GM12864 (cell line): Measurements from ENCODE around the gene GLMN.
"Not testable (repeated sequence)": the region's sequence is repeated elsewhere in the genome, so short reads cannot be mapped to it uniquely, and the experiment has no call there.

Experiments
- DNase-seq: peaks from one replicate; pipeline ENCODE4 v3.0.0-alpha.2; 2011; ENCODE audit warnings: low read depth
- H3K4me3 ChIP-seq: 2 replicates; pipeline ENCODE4 v1.5.1; 2011; ENCODE audit warnings: mild to moderate bottlenecking, low read depth, low read length, control low read depth
- TF ChIP-seq, protein P1 (sequence below): IDR thresholded peaks from 2 replicates; pipeline ENCODE4 v1.5.1; 2011; ENCODE audit warnings: low read depth, mild to moderate bottlenecking, moderate library complexity, low read length, control low read depth, inconsistent platforms; ENCODE audit errors: missing control alignments

GLMN gene

DNA sequence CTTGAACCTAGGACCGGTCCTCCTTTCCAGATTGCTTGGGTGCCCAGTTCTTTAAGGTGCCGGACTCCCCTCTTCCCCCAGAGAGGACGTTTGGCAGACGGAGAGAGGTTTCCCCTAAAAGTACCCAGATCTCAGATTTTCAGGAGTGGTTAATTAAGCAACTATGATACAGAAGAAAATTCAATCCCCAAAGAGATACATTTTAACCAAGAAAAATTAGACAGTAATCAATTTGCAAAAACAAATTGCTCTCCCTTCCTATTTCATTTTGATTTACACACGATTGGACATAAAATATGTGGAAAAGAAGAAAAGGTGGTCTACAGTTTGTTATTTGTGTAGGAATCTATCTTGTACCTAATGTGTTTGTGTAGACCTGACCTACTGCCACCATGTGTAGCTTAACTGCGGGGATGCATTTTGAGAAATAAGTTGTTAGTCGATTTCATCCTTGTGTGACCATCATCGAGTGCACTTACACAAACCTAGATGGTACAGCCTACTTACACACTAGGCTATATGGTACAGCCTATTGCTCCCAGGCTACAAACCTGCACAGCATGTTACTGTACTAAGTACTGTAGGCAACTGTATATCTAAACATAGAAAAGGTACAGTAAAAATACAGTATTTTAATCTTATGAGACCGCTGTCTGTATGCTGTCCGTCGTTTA, 827 bp upstream of the GLMN start:
- peak overlapping the region; percentile 72 for H3K4me3 ChIP-seq
- TF ChIP-seq, protein P1, sequence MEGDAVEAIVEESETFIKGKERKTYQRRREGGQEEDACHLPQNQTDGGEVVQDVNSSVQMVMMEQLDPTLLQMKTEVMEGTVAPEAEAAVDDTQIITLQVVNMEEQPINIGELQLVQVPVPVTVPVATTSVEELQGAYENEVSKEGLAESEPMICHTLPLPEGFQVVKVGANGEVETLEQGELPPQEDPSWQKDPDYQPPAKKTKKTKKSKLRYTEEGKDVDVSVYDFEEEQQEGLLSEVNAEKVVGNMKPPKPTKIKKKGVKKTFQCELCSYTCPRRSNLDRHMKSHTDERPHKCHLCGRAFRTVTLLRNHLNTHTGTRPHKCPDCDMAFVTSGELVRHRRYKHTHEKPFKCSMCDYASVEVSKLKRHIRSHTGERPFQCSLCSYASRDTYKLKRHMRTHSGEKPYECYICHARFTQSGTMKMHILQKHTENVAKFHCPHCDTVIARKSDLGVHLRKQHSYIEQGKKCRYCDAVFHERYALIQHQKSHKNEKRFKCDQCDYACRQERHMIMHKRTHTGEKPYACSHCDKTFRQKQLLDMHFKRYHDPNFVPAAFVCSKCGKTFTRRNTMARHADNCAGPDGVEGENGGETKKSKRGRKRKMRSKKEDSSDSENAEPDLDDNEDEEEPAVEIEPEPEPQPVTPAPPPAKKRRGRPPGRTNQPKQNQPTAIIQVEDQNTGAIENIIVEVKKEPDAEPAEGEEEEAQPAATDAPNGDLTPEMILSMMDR, result no peak
- no peak for DNase-seq

DNA sequence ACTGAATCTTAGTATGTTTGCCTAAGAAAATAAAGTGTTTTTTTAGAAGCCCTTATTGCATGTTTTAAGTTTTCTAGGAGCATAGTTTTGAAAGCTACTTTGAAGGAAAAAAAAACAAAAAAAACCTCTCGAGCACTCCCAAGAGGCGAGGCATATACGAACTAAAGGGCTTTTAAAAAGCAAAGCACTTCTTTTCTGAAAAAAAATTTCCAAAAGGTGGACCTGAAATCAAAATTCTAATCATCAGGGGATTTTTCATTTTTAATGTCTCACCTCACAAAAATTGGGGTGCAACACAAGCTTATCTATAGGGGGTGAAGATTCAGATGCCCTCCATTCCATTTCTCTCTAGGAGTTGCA, 594 bp downstream of the GLMN start:
- peak overlapping the region; percentile 72 for H3K4me3 ChIP-seq
- no peak for DNase-seq
- TF ChIP-seq, protein P1, result no peak

DNA sequence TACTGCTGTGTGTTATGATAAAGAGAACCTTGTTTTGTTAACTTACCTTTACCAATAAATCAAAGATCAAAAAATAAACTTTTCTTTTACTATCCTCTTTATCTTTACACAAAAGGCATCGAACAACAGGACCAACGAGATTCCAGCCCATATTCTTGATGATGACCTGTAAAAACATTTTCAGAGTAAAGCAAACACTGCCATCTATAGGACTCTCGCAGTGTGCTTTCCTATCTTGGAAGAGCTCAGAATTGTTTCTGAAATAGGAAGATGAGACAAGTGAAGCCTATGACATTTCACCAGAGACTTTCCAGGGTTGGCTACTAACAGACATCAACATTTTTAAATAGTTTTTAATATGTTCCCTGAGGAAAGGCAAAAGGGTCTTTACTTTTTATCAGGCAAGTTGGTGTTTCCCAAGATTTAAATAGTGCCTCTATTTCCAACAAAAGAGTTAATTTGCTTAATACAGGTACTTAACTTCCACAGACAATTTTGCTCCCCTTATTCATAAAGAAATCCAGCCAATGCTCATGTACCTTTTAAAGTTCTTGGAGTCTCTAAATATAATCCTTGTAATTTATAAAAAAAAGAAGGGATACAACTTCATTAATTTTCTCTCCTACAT, 7.3 kb downstream of the GLMN start:
- no peak for DNase-seq
- TF ChIP-seq, protein P1, result peak; percentile 43
- no peak overlapping the region for H3K4me3 ChIP-seq

GRCh38 chr1:92281411-92281810, 17.4 kb downstream of the GLMN start:
- DNase-seq, H3K4me3 ChIP-seq: not testable (repeated sequence)

- not testable (repeated sequence) for H3K4me3 ChIP-seq, DNase-seq
These were observed 19.0 kb downstream of the GLMN start for GRCh38 chr1:92279781-92280180.

- DNase-seq, result no peak
- no peak overlapping the region for H3K4me3 ChIP-seq
- TF ChIP-seq, protein P1, result no peak
These were observed 21.6 kb downstream of the GLMN start for GRCh38 chr1:92277105-92277723.

DNA sequence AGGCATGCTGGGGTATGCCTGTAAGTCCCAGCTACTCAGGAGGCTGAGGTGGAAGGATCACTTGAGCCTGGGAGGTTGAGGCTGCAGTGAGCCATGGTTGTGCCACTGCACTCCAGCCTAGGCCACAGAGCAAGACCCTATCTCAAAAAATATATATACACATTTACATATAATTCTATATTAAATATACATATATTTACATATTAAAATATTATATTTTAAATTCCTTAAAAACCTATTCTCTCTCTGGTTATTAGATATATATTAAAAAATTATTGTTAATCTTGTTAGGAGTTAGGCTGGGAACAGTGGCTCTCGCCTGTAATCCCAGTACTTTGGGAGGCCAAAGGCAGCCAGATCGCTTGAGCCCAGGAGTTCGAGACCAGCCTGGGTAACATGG, 22.7 kb downstream of the GLMN start:
- no peak for DNase-seq
- H3K4me3 ChIP-seq, result no peak overlapping the region

More for the DNA sequence above, 22.7 kb downstream of the GLMN start:
- TF ChIP-seq, protein P1, result no peak
